ENCODE results near the gene HIP1R.

- TF ChIP-seq POLR2A (IDR thresholded peaks at IDR 0.05) (no peak), CTCF (IDR thresholded peaks at IDR 0.05) (no peak), POLR2AphosphoS5 (IDR thresholded peaks at IDR 0.05) (peak in 1 of 3 donors; percentile 50)
These were observed 16.6 kb downstream of the HIP1R start for GRCh38 chr12:122851820-122852219.

Data from suprapubic skin (tissue), 4 donors.